ENCODE data around the gene TMEM132C. TPM values are rescaled to one million over a fixed set of nuclear protein-coding genes. Genes with fewer than 3 reads are reported as not detected.

Gene TMEM132C
- total and polyA plus RNA-seq, 2 donors (not counting 3 experiments of a cell fraction or from before 2014, with no cell fraction given) = not detected

GRCh38 chr12:128557231-128557630 lies 290.3 kb downstream of the TMEM132C start:
- TF ChIP-seq POLR2A (IDR thresholded peaks at IDR 0.05; ENCODE audit: low read depth, low read length) (no peak), EZH2 (IDR thresholded peaks at IDR 0.05; ENCODE audit: borderline replicate concordance, low read depth, low read length, severe bottlenecking) (no peak), GATA2 (IDR thresholded peaks at IDR 0.05; ENCODE audit: insufficient read depth, insufficient read length, low read depth, low read length) (no peak), POLR2AphosphoS5 (IDR thresholded peaks at IDR 0.05; ENCODE audit: insufficient read depth, low read depth, low read length) (no peak), CTCF (IDR thresholded peaks at IDR 0.05; ENCODE audit: extremely low read depth in 1 of 2, insufficient read depth in 1 of 2, low read depth in 1 of 2, low read length in 2 of 2) (no peak), MYC (IDR thresholded peaks at IDR 0.05; ENCODE audit: low read depth, low read length) (no peak), FOS (IDR thresholded peaks at IDR 0.05; ENCODE audit: borderline replicate concordance, insufficient read depth, low read length) (no peak)
- Histone ChIP-seq H3K27ac (ENCODE audit: insufficient read depth, low read depth, low read length) (no peak overlapping the region), H4K20me1 (replicated peaks; ENCODE audit: control insufficient read depth, extremely low read depth, insufficient read depth, low read length) (no peaks in the 10 kb centered on the region), H2AFZ (ENCODE audit: low read depth, low read length) (no peak overlapping the region), H3K79me2 (ENCODE audit: control insufficient read depth, insufficient read depth, low read length) (no peaks in the 10 kb centered on the region), H3K4me3 (replicated peaks in 1 of 3; ENCODE audit: insufficient read depth in 1 of 3, low read depth in 1 of 3, low read length in 3 of 3) (no peak overlapping the region), H3K9me3 (replicated peaks; ENCODE audit: control insufficient read depth, insufficient read depth, low read length) (peaks cover 7% of the 10 kb centered on the region), H3K27me3 (ENCODE audit: control insufficient read depth in 2 of 2, insufficient read depth in 2 of 2, low read length in 2 of 2) (no peaks in the 10 kb centered on the region), H3K9ac (replicated peaks; ENCODE audit: extremely low read depth, insufficient read depth, low read length) (no peak overlapping the region), H3K4me1 (ENCODE audit: control insufficient read depth, extremely low read depth, insufficient read depth, low read length) (no peaks in the 10 kb centered on the region), H3K36me3 (ENCODE audit: control insufficient read depth in 2 of 2, extremely low read depth in 1 of 2, insufficient read depth in 2 of 2, low read length in 2 of 2) (no peaks in the 10 kb centered on the region), H3K4me2 (ENCODE audit: insufficient read depth, low read length) (no peak overlapping the region), H3K9me1 (replicated peaks; ENCODE audit: control insufficient read depth, extremely low read depth, insufficient read depth, low read length) (no peaks in the 10 kb centered on the region)
- FAIRE-seq = no peak
- ChIA-PET CTCF (no interaction called here), POLR2A (no interaction called here)
- BruUV-seq (replicated peaks) = no TSS peak
- no peak for DNase-seq (ENCODE audit: low read depth, low spot score)
- intact Hi-C loops (cut with micrococcal nuclease) = no loop called here
- dilution Hi-C loops (cut with MboI; ENCODE audit: extremely low pct_ligation_motif_present, low sequenced_read_pairs) = no loop called here

- no peaks in the 10 kb centered on the region for H3K4me1 ChIP-seq (ENCODE audit: control insufficient read depth, extremely low read depth, insufficient read depth, low read length)
- no peaks in the 10 kb centered on the region for H4K20me1 ChIP-seq (replicated peaks; ENCODE audit: control insufficient read depth, extremely low read depth, insufficient read depth, low read length)
- H3K79me2 ChIP-seq (ENCODE audit: control insufficient read depth, insufficient read depth, low read length) = no peaks in the 10 kb centered on the region
- no peaks in the 10 kb centered on the region for H3K9me1 ChIP-seq (replicated peaks; ENCODE audit: control insufficient read depth, extremely low read depth, insufficient read depth, low read length)
- H3K4me2 ChIP-seq (ENCODE audit: insufficient read depth, low read length) = no peak overlapping the region
- no peak overlapping the region for H3K4me3 ChIP-seq (replicated peaks in 1 of 3; ENCODE audit: insufficient read depth in 1 of 3, low read depth in 1 of 3, low read length in 3 of 3)
- DNase-seq (ENCODE audit: low read depth, low spot score) (no peak), FAIRE-seq (no peak)
- intact Hi-C loops (cut with micrococcal nuclease) = no loop called here
- no peaks in the 10 kb centered on the region for H3K27me3 ChIP-seq (ENCODE audit: control insufficient read depth in 2 of 2, insufficient read depth in 2 of 2, low read length in 2 of 2)
- no peaks in the 10 kb centered on the region for H3K36me3 ChIP-seq (ENCODE audit: control insufficient read depth in 2 of 2, extremely low read depth in 1 of 2, insufficient read depth in 2 of 2, low read length in 2 of 2)
- TF ChIP-seq JUN (IDR thresholded peaks at IDR 0.05; ENCODE audit: borderline replicate concordance, insufficient read depth, insufficient read length, low read depth) = no peak
- no peak for TF ChIP-seq POLR2AphosphoS5 (IDR thresholded peaks at IDR 0.05; ENCODE audit: insufficient read depth, low read depth, low read length)
- TF ChIP-seq CTCF (IDR thresholded peaks at IDR 0.05; ENCODE audit: extremely low read depth in 1 of 2, insufficient read depth in 1 of 2, low read depth in 1 of 2, low read length in 2 of 2) = no peak
- TF ChIP-seq MAX (IDR thresholded peaks at IDR 0.05; ENCODE audit: insufficient read depth, insufficient read length) = no peak
- TF ChIP-seq FOS (IDR thresholded peaks at IDR 0.05; ENCODE audit: borderline replicate concordance, insufficient read depth, low read length) = no peak
- no peak for TF ChIP-seq POLR2A (IDR thresholded peaks at IDR 0.05; ENCODE audit: low read depth, low read length)
- no peak for TF ChIP-seq GATA2 (IDR thresholded peaks at IDR 0.05; ENCODE audit: insufficient read depth, insufficient read length, low read depth, low read length)
- no peak for TF ChIP-seq EZH2 (IDR thresholded peaks at IDR 0.05; ENCODE audit: borderline replicate concordance, low read depth, low read length, severe bottlenecking)
- H2AFZ ChIP-seq (ENCODE audit: low read depth, low read length) = no peak overlapping the region
- H3K27ac ChIP-seq (ENCODE audit: insufficient read depth, low read depth, low read length) = no peak overlapping the region
- H3K9me3 ChIP-seq (replicated peaks; ENCODE audit: control insufficient read depth, insufficient read depth, low read length) = peaks cover 8% of the 10 kb centered on the region
- dilution Hi-C loops (cut with MboI; ENCODE audit: extremely low pct_ligation_motif_present, low sequenced_read_pairs) = no loop called here
- no peak overlapping the region for H3K9ac ChIP-seq (replicated peaks; ENCODE audit: extremely low read depth, insufficient read depth, low read length)
- CTCF ChIA-PET = no interaction called here
- POLR2A ChIA-PET = no interaction called here
- no TSS peak for BruUV-seq (replicated peaks)
These were observed 298.0 kb downstream of the TMEM132C start for GRCh38 chr12:128564956-128565355.

All from endothelial cell of umbilical vein (primary cell).